ENCODE data around the gene KLHL36.

Gene KLHL36

DNA sequence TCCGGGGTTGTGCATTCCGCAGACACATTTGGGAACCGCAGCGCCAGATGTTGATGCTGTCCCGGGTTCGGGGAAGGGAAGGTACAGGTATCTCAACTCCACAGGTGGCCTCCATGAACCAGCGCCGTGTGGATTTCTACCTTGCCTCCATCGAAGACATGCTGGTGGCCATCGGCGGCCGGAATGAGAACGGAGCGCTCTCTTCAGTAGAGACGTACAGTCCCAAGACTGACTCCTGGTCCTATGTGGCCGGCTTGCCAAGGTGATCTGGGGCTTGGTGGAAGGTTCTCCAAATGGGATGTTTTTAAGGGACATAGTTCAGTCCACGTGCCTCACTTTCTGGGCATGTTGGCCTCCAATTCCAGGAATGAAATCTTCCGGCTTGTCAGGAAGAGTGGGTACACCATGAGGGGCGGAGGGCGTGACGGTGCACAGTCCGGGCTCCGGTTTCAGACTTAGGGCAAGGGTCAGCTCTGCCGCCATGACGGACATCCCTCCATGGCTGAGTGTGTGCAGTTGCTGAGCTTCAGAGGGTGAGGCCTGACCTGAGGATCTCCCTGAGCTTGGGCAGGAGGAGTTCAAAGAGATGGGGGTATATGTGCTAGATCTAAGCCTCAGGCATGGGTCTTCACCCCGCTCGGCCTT lies 11.5 kb downstream of the KLHL36 start:
- TF ChIP-seq, protein P1, sequence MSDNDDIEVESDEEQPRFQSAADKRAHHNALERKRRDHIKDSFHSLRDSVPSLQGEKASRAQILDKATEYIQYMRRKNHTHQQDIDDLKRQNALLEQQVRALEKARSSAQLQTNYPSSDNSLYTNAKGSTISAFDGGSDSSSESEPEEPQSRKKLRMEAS (IDR thresholded peaks at IDR 0.05; ENCODE audit: low read depth, low read length) = no peak

DNA sequence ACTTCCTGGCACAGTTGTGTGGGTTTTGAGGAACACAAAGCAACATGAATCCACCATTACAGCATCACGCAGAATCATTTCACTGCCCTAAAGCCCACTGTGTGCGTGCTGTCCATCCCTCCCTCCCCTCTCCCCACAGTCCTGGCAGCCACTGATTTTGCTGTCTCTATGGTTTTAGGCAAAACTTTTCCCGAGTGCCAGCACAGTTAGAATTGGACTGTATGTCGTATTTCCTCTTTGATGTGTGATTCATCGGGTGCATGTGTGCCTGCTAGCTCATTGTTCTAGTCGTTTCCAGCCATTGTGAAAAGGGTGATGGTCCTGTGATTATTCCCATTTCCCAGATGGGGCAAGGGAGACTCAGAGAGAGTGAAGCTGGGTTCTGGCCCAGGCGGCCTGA lies 12.7 kb downstream of the KLHL36 start:
- DNase-seq (ENCODE audit: low read depth) = no peak
- TF ChIP-seq, protein P1 (IDR thresholded peaks at IDR 0.05; ENCODE audit: low read depth, low read length) = no peak
- TF ChIP-seq CTCF (IDR thresholded peaks at IDR 0.05; ENCODE audit: low read depth, low read length) (no peak), MYC (IDR thresholded peaks at IDR 0.05; ENCODE audit: low read depth, low read length) (no peak), POLR2A (IDR thresholded peaks at IDR 0.05; ENCODE audit: extremely low read depth, insufficient read length) (no peak)
- no peak overlapping the region for H3K4me3 ChIP-seq (ENCODE audit: low read depth, low read length)

More for the DNA sequence above, 11.5 kb downstream of the KLHL36 start:
- no peak overlapping the region for H3K4me3 ChIP-seq (ENCODE audit: low read depth, low read length)
- DNase-seq (ENCODE audit: low read depth) = no peak

DNA sequence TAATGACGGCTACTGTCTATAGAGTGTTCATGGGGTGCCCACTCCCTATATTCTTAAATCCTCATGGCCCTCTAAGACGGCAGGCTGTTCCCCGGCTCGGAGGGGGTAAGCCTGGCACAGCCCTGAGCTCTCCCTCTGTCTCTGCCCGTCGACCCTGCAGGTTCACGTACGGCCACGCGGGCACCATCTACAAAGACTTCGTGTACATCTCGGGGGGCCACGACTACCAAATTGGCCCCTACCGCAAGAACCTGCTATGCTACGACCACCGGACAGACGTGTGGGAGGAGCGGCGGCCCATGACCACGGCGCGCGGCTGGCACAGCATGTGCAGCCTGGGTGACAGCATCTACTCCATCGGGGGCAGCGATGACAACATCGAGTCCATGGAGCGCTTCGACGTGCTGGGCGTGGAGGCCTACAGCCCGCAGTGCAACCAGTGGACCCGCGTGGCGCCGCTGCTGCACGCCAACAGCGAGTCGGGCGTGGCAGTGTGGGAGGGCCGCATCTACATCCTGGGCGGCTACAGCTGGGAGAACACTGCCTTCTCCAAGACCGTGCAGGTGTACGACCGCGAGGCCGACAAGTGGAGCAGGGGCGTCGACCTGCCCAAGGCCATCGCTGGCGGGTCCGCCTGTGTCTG lies 13.2 kb downstream of the KLHL36 start:
- TF ChIP-seq, protein P1 (IDR thresholded peaks at IDR 0.05; ENCODE audit: low read depth, low read length) = no peak
- TF ChIP-seq POLR2A (IDR thresholded peaks at IDR 0.05; ENCODE audit: extremely low read depth, insufficient read length) (no peak), CTCF (IDR thresholded peaks at IDR 0.05; ENCODE audit: low read depth, low read length) (no peak), MYC (IDR thresholded peaks at IDR 0.05; ENCODE audit: low read depth, low read length) (no peak)
- no peak for DNase-seq (ENCODE audit: low read depth)
- no peak overlapping the region for H3K4me3 ChIP-seq (ENCODE audit: low read depth, low read length)

DNA sequence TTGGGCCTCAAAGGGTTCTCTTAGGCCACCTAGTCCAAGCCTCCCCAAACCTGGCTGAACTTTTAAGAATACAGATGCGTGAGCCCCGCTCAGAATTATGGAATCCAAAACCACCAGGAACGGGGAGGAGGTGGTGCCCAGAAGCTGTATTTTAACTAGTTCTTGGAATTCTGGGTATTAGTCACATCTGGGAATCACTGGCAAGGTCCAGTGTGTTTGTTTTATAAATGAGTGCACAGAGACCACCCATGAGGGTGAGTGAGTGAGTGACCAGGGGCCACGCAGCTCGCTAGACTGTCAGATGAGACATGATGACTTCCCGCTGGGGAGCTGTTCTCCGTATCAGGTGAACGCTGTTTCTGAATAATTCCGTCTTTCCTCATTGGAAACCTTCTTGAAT lies 14.2 kb downstream of the KLHL36 start:
- DNase-seq (ENCODE audit: low read depth) = no peak
- TF ChIP-seq POLR2A (IDR thresholded peaks at IDR 0.05; ENCODE audit: extremely low read depth, insufficient read length) = no peak
- TF ChIP-seq, protein P1 (IDR thresholded peaks at IDR 0.05; ENCODE audit: low read depth, low read length) = no peak

DNA sequence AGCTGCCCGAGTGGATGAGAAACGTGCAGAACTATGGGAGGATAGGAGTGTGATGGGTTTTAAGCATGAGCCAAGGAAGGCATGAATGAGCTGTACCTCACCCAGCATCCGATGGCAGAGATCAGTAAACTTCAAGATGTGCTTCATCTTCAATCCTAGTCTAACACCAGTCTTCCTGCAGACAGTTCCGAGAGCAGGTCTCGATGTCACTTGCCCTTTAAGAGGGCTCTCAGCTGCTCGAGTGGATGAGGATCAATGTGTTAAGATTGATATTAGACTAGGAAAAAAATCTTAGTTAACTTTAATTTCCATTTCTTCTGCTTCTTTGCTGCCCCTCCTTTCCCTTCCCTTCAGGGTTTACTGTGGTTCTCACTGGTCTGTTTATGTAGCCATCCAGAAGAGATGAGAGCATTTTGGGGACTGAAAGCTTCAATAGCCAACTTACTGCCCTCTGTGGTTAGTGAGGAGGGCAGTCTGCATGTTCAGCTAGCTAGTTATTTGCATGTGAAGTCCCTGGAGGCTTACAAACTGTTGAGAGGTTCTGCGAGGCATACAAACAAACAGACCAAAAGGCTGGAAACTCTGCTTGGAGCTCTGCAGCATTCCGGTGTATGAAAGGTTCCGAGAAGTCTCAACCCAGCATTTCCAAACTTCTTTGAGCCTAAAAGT lies 15.3 kb downstream of the KLHL36 start:
- no peak overlapping the region for H3K4me3 ChIP-seq (ENCODE audit: low read depth, low read length)
- TF ChIP-seq POLR2A (IDR thresholded peaks at IDR 0.05; ENCODE audit: extremely low read depth, insufficient read length) (no peak), CTCF (IDR thresholded peaks at IDR 0.05; ENCODE audit: low read depth, low read length) (no peak), MYC (IDR thresholded peaks at IDR 0.05; ENCODE audit: low read depth, low read length) (no peak)
- TF ChIP-seq, protein P1 (IDR thresholded peaks at IDR 0.05; ENCODE audit: low read depth, low read length) = no peak
- peak; percentile 44 for DNase-seq (ENCODE audit: low read depth)

More for the DNA sequence above, 14.2 kb downstream of the KLHL36 start:
- H3K4me3 ChIP-seq (ENCODE audit: low read depth, low read length) = no peak overlapping the region

- no peak for DNase-seq (ENCODE audit: low read depth)
- H3K4me3 ChIP-seq (ENCODE audit: low read depth, low read length) = no peak overlapping the region
- TF ChIP-seq POLR2A (IDR thresholded peaks at IDR 0.05; ENCODE audit: extremely low read depth, insufficient read length) (no peak), CTCF (IDR thresholded peaks at IDR 0.05; ENCODE audit: low read depth, low read length) (no peak), MYC (IDR thresholded peaks at IDR 0.05; ENCODE audit: low read depth, low read length) (no peak)
- TF ChIP-seq, protein P1 (IDR thresholded peaks at IDR 0.05; ENCODE audit: low read depth, low read length) = no peak
These were observed 17.0 kb downstream of the KLHL36 start for GRCh38 chr16:84665359-84665758.

Data from NB4 (cell line).